Activated T-helper 1 cell treated with anti-CD3 and anti-CD28 coated beads, Interleukin-12 subunit alpha, Interleukin-12 subunit beta, Interleukin-2, Interleukin-4 antibody, amounts not matched to agents 30 ng/mL and 10 ng/mL and 1 ng/mL, durations not matched to agents 14 hours and 24 hours and 36 hours (primary cell): ENCODE measurements around the gene FFAR2. TPM values are rescaled to one million over a fixed set of nuclear protein-coding genes. Genes with fewer than 3 reads are reported as not detected.

Source experiments
- DNase-seq: peaks from one replicate; pipeline ENCODE4 v3.0.0; 2021; ENCODE audit warnings: low spot score
- H3K27ac Mint-ChIP-seq: one replicate; pipeline ENCODE4 v1.8.0; 2021; ENCODE audit warnings: mild to moderate bottlenecking, mixed read lengths
- H3K27me3 Mint-ChIP-seq: one replicate; pipeline ENCODE4 v1.8.0; 2022; ENCODE audit warnings: mild to moderate bottlenecking, moderate library complexity, mixed read lengths; ENCODE audit not compliant: insufficient read depth
- H3K36me3 Mint-ChIP-seq: one replicate; pipeline ENCODE4 v1.8.0; 2021; ENCODE audit warnings: low read depth, mixed read lengths
- H3K4me1 Mint-ChIP-seq: one replicate; pipeline ENCODE4 v1.8.0; 2021; ENCODE audit warnings: low read depth, mixed read lengths
- H3K4me3 Mint-ChIP-seq: one replicate; pipeline ENCODE4 v1.8.0; 2021; ENCODE audit warnings: mild to moderate bottlenecking, moderate library complexity, mixed read lengths
- H3K9me3 Mint-ChIP-seq: one replicate; pipeline ENCODE4 v1.8.0; 2021; ENCODE audit warnings: mixed read lengths
- intact Hi-C: fragments of 100-400 bp; cut with micrococcal nuclease; formaldehyde crosslinking; loops from one replicate; pipeline ENCODE4 v1.15.1; 2024
- total RNA-seq: library from RNA; stranded (reverse); gene quantifications from 2 replicates; pipeline ENCODE4 v1.2.3, GENCODE V29; 2022

Gene FFAR2
- total RNA-seq, 1 donor from 2014 or later = not detected

DNA sequence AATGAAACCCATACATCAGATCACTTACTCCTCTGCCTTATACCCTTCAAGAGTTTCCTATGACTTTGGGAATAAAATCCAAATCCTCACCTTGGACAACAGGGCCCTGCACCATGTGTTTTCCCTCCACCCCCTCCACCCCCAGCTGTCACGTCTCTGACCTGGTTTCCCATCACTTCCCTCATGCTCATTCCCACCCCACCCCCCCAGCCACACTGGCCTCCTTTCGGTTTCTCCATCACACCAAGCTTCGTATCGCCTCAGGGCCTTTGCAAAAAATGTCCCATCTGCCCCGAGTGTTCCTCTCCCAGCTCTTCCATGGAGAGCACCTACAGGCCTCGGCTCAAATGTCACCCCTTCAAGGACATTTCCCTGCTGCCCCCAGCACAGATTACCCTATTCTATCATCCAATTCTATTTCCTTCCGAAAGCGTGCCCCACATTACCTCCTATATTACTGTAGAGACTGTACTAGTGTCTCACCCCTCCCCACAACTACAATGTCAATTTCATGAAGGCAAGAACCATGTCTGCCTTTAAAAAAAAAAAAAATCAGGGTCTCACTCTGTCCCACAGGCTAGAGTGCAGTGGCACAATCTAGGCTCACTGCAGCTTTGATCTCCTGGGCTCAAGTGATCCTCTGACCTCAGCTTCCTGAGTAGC is 16.8 kb upstream of the FFAR2 start:
- no peaks in the 10 kb centered on the region for H3K27me3 Mint-ChIP-seq
- intact Hi-C loops = no loop called here
- no peak overlapping the region for H3K27ac Mint-ChIP-seq
- peaks cover 6% of the 10 kb centered on the region for H3K4me1 Mint-ChIP-seq
- H3K36me3 Mint-ChIP-seq = no peaks in the 10 kb centered on the region
- H3K4me3 Mint-ChIP-seq = no peak overlapping the region
- no peak for DNase-seq
- peaks cover 14% of the 10 kb centered on the region for H3K9me3 Mint-ChIP-seq

DNA sequence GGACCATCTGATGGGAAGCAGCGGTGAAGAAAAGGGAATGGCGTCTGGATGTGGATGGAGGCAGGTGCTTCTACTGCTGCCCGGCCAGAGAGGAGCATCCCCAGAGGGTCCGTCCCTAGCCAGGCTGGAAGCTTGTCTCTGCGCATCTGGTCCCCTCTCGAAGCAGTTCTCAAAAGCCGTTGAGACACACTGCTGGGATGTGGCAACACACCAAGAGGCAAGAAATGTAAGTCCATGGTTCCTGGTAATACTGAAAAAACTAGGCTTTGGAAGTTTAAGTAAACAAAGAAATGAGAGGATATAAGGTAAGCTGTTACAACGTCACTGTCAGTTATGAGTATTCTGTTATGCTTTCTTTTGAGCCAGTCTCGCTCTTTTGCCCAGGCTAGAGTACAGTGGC is 15.1 kb upstream of the FFAR2 start:
- Mint-ChIP-seq H3K4me3 (no peak overlapping the region), H3K27me3 (no peaks in the 10 kb centered on the region), H3K27ac (no peak overlapping the region), H3K4me1 (peaks cover 19% of the 10 kb centered on the region), H3K9me3 (peaks cover 14% of the 10 kb centered on the region), H3K36me3 (no peaks in the 10 kb centered on the region)
- DNase-seq = no peak
- intact Hi-C loops = no loop called here

DNA sequence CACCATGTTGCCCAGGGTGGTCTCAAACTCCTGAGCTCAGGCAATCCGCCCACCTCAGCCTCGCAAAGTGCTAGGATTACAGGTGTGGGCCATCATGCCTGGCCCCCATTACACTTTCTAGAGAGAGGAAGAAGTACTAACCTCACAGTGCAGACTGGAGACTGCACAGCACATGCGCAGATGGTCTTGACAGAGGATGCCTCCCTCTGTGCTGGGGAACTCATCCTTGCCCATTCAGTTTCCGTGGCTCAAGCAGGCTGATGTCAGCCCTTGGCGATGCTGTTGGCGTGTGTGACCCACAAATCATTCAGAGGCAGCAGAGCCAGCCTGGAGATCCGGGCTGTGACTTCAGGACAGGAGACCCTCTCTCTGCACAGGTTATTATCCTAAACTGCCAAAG is 14.6 kb upstream of the FFAR2 start:
- Mint-ChIP-seq H3K9me3 (peaks cover 14% of the 10 kb centered on the region), H3K27me3 (no peaks in the 10 kb centered on the region), H3K4me1 (peaks cover 19% of the 10 kb centered on the region), H3K4me3 (no peak overlapping the region), H3K27ac (no peak overlapping the region), H3K36me3 (no peaks in the 10 kb centered on the region)
- intact Hi-C loops = no loop called here
- DNase-seq = no peak

DNA sequence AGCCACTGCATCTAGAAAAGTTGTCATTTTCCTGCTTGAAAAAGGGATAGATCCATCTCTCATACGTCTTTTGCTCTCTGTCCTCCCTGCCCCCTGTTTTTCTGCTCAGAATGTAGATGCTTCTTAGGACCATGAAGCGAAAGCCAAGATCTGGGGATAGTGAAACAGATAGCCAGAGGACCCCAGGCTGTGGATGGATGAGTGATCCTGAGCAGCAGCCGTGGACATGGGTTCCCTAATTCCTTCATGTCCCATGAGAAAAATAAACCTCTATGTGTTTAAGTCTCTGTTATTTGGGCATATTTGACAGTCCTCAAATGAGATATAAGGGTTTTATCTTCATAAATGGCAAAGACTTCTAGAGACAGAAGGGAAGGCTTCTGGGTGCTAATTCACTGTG is 12.2 kb upstream of the FFAR2 start:
- H3K36me3 Mint-ChIP-seq = no peaks in the 10 kb centered on the region
- no peak for DNase-seq
- H3K27me3 Mint-ChIP-seq = peaks cover 7% of the 10 kb centered on the region
- H3K4me1 Mint-ChIP-seq = peaks cover 19% of the 10 kb centered on the region
- H3K4me3 Mint-ChIP-seq = peak overlapping the region; percentile 32
- peaks cover 9% of the 10 kb centered on the region for H3K9me3 Mint-ChIP-seq
- H3K27ac Mint-ChIP-seq = peak overlapping the region; percentile 28
- intact Hi-C loops = loop anchor here (1.0 kb wide), 1 partner anchor 15 kb away; no protein-coding TSS in a partner anchor

DNA sequence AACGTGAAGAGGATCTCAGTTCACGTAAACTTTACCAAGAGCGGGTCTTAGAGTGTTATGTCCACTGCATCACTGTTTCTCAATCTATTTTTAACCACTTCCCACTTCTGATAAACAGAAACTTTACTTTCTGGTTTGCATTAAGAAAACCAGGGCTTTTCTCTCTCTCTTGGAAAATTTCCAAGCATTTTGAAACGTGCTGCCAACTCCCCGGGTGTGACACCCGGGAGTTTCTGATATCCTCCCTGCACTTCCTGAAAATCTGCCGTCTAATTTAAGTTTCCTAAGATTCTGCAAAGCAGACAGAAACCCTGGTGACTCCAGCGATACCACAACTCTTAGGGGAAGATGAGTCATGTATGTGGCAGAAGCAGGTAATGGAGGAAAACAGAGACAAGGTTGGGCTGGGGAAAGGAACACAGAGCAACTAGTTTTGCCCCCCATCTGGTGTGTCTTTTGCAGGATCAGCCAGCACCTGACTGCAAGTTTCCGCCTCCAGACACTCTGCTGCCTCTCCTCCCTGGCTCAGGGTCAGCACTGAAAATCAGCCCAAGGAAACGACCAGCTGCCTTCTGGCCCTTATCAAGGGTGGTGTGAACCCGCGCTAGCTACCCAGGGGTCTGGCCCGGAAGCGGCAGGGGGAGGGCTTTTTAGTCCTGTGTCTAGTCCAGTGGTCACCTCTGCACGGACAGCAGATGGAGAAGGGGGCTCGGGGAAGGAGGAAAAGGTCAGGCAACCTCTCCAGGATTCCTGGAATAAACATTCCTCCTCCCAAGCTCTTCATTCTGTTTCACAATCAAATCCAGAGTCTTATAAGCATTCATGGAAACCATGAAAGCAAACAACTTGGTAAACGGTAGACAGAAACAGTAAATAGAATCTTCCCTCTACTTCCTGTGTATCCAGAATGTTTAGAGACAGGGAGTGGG is 11.3 kb upstream of the FFAR2 start:
- DNase-seq = no peak
- Mint-ChIP-seq H3K4me3 (peak overlapping the region; percentile 32), H3K4me1 (peaks cover 19% of the 10 kb centered on the region), H3K27ac (peak overlapping the region; percentile 28), H3K9me3 (peaks cover 2% of the 10 kb centered on the region), H3K36me3 (no peaks in the 10 kb centered on the region), H3K27me3 (peaks cover 9% of the 10 kb centered on the region)
- intact Hi-C loops = loop anchor here (1.0 kb wide), 1 partner anchor 15 kb away; no protein-coding TSS in a partner anchor

DNA sequence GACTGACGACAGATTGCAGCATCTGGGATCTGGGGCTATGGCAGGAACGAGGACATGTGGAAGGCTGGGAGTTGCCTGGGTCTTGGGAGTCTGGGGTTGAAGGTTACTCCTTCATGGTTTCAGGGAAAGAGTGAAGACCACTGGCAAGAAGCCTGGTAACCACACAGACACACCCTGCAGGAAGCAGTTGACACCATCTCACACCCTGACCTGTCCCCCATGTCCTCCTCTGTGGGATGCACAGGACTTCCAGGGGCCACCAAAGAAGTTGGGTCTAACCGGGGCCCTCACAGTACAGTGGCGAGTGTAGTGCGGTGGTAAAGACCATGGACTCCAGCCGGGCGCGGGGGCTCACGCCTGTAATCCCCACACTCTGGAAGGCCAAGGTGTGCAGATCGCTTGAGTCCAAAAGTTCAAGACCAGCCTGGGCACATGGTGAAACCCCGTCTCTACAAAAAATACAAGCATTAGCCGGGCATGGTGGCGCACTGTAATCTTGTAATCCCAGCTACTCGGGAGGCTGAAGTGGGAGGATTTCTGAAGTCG is 10.6 kb upstream of the FFAR2 start:
- H3K27me3 Mint-ChIP-seq = peaks cover 9% of the 10 kb centered on the region
- intact Hi-C loops = no loop called here
- no peak for DNase-seq
- no peaks in the 10 kb centered on the region for H3K36me3 Mint-ChIP-seq
- H3K4me1 Mint-ChIP-seq = peaks cover 19% of the 10 kb centered on the region
- no peaks in the 10 kb centered on the region for H3K9me3 Mint-ChIP-seq
- no peak overlapping the region for H3K4me3 Mint-ChIP-seq
- no peak overlapping the region for H3K27ac Mint-ChIP-seq

DNA sequence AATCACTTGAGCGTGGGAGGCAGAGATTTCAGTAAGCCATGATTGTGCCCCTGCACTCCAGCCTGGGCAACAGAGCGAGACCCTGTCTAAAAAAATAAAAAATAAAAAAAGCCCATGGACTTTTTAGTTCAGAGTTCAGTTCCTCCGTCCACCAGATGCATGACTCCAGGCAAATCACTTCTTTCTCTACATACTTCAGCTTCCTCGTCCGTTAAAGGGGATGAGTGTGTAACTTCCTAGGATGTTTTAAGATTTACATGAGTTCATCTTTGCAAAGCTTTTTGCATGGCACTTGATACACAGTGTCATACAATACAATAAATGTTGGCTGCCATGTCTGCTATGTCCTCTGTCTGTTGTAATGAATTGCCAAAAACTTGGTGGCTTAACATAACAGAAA is 10.0 kb upstream of the FFAR2 start:
- no peaks in the 10 kb centered on the region for H3K9me3 Mint-ChIP-seq
- H3K27ac Mint-ChIP-seq = no peak overlapping the region
- H3K4me1 Mint-ChIP-seq = peaks cover 19% of the 10 kb centered on the region
- no peaks in the 10 kb centered on the region for H3K36me3 Mint-ChIP-seq
- DNase-seq = no peak
- peaks cover 9% of the 10 kb centered on the region for H3K27me3 Mint-ChIP-seq
- intact Hi-C loops = no loop called here
- H3K4me3 Mint-ChIP-seq = no peak overlapping the region

DNA sequence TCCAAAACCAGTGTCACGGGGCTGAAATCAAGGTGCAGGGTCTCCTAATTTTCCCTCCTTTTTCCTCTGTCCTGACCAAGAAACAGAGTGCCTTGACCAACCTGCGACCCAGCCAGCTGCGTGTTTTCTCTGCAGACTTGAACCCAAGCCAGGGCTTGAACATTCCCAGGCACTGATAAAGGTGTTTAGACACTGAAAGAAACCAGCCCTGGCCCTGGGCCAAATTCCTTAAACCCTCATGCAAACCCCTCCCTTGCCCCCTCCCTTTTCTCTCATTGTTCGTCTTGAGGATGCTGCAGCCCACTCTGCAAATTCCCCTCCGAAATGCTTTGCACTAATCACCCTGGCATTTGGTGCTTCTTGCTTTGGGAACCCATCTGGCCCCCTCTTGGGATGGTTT is 9.5 kb upstream of the FFAR2 start:
- no peaks in the 10 kb centered on the region for H3K36me3 Mint-ChIP-seq
- H3K9me3 Mint-ChIP-seq = no peaks in the 10 kb centered on the region
- no peak for DNase-seq
- no peak overlapping the region for H3K27ac Mint-ChIP-seq
- intact Hi-C loops = no loop called here
- peaks cover 19% of the 10 kb centered on the region for H3K4me1 Mint-ChIP-seq
- no peak overlapping the region for H3K4me3 Mint-ChIP-seq
- H3K27me3 Mint-ChIP-seq = peaks cover 9% of the 10 kb centered on the region

DNA sequence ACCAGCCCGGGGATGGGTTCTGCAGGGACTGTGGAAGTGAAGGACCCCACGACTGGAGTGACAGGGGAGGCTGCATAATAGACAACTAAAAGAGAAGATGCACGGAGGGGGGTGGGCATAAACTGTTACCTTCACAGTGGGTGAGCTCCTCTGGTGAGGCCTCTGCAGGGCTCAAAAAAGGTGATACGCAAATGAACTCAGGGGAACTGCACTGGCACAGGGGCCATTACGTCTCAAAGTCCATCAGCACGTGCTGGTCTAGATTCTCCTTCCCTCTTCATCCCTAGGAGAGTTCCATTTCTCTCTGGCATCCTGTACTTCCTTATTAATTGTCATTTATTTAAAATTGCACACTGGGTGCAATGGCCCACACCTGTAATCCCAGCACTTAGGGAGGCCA is 8.1 kb upstream of the FFAR2 start:
- intact Hi-C loops = no loop called here
- no peak for DNase-seq
- H3K27ac Mint-ChIP-seq = no peak overlapping the region
- no peak overlapping the region for H3K4me3 Mint-ChIP-seq
- H3K9me3 Mint-ChIP-seq = no peaks in the 10 kb centered on the region
- H3K4me1 Mint-ChIP-seq = peaks cover 24% of the 10 kb centered on the region
- H3K36me3 Mint-ChIP-seq = no peaks in the 10 kb centered on the region
- peaks cover 9% of the 10 kb centered on the region for H3K27me3 Mint-ChIP-seq

DNA sequence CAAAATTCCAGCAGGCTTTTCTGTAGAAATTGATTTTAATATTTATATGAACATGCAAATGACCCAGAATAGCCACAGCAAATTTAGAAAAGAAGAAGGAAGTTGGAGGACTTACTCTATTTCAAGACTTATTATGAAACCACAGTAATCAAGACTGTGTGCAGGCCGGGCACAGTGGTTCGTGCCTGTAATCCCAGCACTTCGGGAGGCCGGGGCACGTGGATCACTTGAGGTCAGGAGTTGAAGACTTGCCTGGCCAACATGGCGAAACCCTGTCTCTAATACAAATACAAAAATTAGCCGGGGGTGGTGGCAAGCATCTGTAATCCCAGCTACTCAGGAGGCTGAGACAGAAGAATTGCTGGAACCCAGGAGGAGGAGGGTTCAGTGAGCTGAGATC is 6.0 kb upstream of the FFAR2 start:
- Mint-ChIP-seq H3K27me3 (peaks cover 18% of the 10 kb centered on the region), H3K9me3 (no peaks in the 10 kb centered on the region), H3K4me1 (peaks cover 25% of the 10 kb centered on the region), H3K4me3 (no peak overlapping the region), H3K27ac (no peak overlapping the region), H3K36me3 (no peaks in the 10 kb centered on the region)
- intact Hi-C loops = no loop called here
- no peak for DNase-seq

DNA sequence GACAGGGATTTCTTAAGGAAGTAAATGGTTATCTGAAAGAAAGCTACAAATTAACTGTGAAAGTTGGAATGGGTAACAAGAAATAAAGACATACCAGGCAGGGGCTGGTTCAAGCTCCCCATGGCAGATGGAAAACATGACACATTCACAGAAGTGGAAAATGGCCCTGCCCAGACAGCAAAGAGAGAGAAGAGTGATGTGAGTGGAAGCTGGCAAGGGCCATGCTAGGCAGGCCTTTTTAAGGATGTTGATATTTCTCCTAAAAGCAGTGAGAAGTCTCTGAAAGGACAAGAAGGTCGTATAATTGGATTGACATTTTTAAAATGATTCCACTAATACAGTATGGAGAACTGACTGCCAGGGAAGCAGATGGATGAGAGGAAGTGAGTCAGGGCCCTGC is 3.3 kb upstream of the FFAR2 start:
- Mint-ChIP-seq H3K4me3 (no peak overlapping the region), H3K4me1 (peaks cover 20% of the 10 kb centered on the region), H3K9me3 (no peaks in the 10 kb centered on the region), H3K27me3 (peaks cover 36% of the 10 kb centered on the region), H3K27ac (no peak overlapping the region), H3K36me3 (no peaks in the 10 kb centered on the region)
- intact Hi-C loops = no loop called here
- no peak for DNase-seq

DNA sequence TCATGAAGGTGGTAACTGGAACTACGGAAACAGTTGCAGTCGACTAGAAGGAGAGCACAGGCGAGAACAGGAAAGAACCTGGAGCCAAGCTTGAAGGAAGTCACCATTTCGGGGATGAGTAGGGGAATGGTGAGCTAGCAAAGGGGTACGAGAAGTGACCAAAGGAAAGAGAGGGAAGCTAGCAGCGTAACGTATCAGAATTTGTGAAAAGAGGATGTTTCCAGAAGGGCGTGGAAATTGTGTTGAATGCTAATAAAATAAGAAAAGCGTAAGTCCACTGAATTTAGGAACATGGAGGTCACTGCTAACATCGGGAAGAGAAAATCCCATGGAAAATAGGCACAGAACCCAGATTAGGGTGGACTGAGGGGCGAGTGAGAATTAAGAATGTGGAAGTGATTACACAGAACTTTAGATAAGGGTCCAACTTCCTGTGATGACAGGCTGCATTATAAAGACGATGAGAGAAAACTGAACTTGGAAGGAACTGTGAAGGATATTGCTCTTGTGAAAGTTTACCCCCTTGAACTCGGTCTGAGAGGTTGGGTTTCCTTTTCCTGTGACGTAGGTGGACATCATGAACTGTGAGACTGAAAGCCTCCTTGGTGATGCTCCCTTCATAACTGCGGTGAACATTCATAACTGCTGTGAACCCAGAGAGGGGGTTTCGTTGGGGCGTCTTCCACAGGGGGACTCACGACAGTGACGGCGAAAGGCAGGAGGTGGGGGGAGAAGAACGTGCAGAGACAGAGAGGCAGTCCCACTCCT is 2.0 kb upstream of the FFAR2 start:
- Mint-ChIP-seq H3K4me3 (peak overlapping the region; percentile 32), H3K9me3 (no peaks in the 10 kb centered on the region), H3K4me1 (peaks cover 21% of the 10 kb centered on the region), H3K36me3 (no peaks in the 10 kb centered on the region), H3K27me3 (peaks cover 29% of the 10 kb centered on the region), H3K27ac (no peak overlapping the region)
- no peak for DNase-seq
- intact Hi-C loops = no loop called here
